GM19372 (cell line): ENCODE results near the gene NFASC.

Source experiments
- ATAC-seq: cut with Tn5 transposase; IDR thresholded peaks from one replicate; pipeline ENCODE4 v1.9.1; 2021; ENCODE audit warnings: mild to moderate bottlenecking, low read depth, moderate library complexity; ENCODE audit not compliant: unreplicated experiment

The NFASC gene

DNA sequence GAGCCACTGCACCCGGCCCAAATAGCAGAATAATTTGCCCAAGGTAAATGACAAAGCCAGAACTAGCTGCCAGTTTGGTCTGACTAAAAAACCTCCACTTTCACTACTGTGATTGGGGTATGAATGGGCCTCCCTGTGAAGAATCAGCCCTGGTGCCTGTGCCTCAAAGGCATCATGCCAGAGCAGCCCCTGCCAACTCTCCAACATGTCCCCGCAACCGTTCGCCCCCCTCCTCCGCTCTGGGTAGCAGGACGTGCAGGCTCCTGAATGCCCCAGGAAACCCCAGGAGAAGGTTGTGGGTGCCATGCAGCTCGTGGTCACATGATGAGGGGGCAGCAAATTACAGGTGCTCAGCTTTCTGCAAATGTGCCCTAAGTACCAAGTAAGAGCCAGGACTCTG is 157.7 kb downstream of the NFASC start:
- ATAC-seq = no peak

DNA sequence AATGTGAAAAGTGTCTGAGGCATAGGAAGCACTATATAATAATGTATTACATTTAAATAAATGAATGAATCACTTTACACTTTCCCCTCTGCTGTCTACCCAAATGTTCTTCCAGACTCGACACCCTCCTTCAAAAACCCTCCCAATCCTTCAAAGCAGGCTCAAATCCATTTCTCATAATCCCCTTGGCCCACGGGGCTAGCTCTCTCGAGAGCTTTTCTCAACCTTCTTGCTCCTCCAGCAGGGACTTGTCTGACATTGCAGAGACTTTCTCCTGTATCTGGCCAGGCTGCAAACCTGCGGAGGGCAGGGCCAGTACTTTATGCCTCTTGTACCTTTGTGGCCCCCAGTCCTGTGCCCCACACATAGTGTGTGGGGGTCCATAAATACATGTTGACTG is 158.3 kb downstream of the NFASC start:
- ATAC-seq = no peak

GRCh38 chr1:205030241-205030640 is 159.6 kb downstream of the NFASC start:
- no peak for ATAC-seq

GRCh38 chr1:205030896-205031295 is 160.2 kb downstream of the NFASC start:
- no peak for ATAC-seq

DNA sequence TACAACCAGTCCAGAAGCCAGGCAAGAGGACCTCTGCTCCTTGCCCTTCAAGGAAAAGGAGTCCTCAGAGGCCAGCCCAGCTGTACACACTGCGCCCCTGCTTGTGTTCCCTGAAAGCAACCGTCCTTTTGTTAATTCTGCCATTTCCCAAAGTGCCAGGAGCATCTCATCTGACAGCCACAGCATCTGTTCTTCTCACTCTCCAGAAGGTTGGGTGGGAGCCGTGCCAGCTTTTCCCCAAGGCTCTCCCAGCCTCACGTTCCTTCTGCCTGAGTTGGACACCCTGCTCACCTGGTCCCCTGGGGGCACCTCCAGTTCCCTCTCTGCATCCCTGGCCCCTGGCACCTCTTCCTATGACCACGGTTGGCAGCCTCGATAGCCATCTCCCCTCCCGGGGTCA is 161.8 kb downstream of the NFASC start:
- no peak for ATAC-seq

- ATAC-seq = no peak
Observed at GRCh38 chr1:205037539-205037938, 166.9 kb downstream of the NFASC start.

DNA sequence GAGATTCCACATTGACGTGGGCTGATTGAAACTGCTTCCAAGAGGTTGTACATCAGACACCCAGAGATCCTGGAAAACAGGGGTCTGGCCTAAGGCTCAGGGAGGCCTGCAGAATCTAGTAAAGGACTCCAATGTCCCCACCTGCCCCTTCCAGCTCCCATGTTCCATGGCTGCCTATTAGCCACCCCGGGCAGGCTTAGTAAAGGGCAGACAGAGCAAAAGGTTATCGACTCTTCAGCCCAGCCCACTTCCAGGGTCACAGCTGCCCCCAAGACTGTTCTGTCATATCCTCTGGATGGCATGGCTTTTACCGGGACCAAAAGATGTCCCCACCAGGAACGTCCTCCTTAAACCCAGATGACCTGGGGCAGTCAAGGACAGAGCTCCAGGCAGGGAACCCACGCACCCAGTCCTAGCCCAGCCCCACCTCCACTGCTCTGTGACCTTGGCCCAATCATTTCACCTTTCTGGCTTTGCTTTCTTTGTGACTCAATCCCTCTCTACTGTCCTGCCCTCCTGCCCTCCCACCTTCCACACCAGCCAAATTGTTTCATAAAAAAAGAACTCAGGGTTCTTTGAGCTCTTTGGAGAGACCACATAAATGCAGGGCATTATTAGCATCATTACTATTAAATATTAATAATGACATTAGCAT is 167.6 kb downstream of the NFASC start:
- ATAC-seq = no peak

DNA sequence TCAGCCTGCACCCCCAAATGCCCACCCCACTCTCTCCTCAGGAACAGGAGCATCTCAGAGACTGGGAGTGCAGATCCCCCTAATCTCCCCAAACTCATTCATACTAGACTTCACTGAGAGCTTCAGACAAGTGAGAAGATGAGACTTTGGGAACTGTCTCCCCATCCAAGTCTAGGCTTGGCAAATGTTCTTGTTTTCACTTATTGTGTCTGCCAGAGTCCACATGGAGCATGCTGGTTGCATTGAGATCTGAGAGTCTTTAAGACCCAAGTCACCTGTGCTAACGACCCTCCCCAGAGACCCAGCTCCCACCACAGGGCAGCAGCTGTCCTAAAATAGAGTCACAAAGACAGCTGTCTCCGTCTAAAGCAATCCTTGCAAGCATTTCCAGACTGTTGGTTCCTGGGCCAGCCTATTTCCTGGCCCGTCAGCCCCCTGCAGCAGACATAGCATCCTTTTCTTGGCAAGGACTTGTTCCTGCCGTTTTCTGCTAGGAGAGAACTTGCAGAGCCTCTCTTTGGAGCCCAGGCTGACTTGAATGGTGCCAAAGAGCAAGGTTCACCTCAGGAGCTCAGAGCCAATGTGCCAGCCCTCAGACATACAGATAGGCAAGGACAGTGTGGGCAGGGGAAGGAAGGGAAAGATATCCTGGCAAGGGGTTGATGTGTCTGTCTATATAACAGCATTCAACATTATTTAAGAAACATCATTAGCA is 170.5 kb downstream of the NFASC start:
- ATAC-seq = no peak

DNA sequence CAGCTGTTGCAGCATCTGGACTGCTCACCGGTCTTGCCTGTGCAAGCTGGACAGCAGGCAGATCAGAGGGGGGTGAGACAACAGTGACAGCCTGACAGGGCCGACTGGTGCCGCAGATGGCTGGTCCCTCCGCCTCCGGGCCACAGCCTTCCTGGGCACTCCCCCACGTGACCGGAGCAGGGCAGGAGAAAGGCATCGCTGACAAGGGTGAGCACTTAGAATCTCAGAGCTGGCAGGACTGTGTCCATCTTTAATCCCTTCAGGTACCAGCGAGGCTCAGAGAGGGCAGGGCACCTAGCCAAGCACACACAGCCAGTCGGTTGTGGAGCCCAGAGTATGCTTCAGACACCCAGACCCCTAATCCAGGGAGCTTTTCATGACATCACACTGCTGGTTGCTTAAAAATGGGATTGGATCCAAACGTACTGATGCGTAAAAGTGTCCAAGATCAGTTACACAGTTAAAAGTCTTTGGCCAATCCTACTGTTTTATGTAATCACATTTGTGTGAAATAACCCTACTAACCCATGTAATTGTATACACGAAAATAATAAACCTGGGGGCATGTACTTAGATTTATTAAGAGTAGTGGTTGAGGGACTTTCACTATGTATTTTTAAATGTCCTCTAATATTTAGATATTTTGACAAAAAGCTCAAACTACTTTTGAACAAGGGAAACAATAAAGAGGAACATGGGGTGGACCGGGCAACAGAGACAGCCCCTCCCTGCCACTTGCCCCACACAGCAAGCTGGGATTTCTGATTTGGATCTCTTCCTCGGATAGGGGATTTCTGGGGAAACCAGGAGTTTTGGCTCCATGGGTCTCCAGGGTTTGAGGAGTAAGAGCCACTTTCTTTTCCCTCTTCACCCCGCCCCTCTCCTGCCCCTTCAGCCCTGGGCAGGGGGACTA is 171.6 kb downstream of the NFASC start:
- no peak for ATAC-seq

- ATAC-seq = no peak
Observed at GRCh38 chr1:205042911-205043806, 172.5 kb downstream of the NFASC start, which contains the start of gene CNTN2. CNTN2 (plus strand) TSS chr1:205043212; CDS start chr1:205053186, 9,974 bp downstream.

- ATAC-seq = no peak
Observed at GRCh38 chr1:205043866-205044265, 173.2 kb downstream of the NFASC start.

- ATAC-seq = no peak
Observed at GRCh38 chr1:205044741-205045140, 174.1 kb downstream of the NFASC start.

DNA sequence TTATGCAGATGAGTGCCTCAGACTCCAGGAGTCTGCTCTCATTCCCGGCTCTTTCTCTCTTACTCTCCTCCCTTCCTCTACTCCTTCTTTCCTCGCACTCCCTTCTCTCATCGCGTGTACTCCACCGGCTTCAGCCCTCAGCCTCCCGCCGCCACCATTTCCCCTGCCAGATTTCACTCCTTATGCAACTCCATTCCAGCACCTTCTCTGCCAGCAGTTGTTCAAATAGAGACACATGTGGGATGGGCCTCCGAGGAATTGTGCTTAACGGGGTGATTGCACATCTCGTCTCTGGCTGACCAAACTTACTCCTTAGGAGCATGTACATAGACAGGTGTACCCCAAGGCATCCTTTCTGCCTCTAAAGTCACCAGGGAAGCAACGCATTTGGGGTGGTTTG is 174.5 kb downstream of the NFASC start:
- ATAC-seq = no peak

GRCh38 chr1:205046870-205047269 is 176.2 kb downstream of the NFASC start:
- ATAC-seq = no peak

DNA sequence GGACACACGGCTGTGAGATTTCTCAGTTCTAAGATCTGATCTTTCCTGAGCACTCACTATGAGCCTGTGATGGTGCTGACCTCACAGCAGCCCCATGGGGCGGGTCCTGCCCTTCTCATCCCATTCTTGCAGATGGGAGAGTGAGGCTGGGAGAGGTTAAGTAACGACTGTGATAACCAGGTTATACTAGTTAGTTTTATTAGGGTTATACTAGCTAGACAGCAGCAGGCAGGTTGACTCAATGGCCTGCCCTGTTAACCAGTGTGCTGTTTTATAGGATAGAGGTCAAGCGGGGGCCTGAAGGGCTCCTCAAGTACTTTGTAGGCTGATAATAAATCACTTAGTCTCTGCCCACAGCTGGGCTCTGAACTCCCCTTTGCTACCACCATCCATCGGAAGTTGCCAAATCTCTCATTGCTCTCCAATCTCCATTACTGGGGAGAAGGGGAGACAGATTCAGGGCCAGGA is 177.1 kb downstream of the NFASC start:
- no peak for ATAC-seq

- no peak for ATAC-seq
Observed at GRCh38 chr1:205048382-205048781, 177.7 kb downstream of the NFASC start.

DNA sequence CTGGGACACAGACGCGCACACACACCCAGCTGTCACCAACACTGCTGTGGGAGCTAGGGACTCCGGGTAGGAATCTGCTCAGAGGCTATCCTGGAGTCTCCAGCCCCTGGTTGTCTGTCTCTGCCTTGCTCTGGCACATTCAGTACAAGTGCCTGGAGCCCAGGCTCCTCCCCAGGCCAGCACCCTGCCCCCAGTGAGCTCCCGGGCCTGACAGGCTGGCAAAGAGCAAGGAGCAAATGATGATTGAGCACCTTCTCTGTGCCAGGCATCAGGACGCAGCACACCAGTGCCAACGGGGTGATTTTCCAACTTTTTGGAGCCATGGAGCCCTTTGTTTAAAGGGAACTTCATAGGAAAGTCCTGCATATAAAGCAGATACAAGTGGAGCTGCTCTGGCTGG is 178.8 kb downstream of the NFASC start:
- no peak for ATAC-seq

DNA sequence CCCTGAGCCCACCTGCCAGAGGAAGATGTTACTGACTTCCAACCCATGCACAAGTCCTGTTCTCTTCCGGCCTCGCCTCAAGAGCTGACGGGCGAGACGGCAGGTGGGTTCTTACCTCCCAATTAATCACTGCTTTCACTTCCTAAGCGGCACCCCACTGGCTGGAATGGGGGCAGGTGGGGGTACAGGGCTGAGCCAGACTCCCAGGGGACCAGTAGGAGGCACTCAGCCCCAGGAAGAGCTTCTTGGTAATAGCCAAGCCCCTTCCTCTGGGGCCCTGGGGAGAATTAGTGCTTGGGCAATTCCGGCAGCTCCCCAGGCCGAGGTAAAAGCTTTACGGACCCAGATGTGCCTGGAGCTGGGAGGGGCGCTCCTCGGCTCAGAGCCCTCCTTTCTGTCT is 182.0 kb downstream of the NFASC start:
- ATAC-seq = no peak

DNA sequence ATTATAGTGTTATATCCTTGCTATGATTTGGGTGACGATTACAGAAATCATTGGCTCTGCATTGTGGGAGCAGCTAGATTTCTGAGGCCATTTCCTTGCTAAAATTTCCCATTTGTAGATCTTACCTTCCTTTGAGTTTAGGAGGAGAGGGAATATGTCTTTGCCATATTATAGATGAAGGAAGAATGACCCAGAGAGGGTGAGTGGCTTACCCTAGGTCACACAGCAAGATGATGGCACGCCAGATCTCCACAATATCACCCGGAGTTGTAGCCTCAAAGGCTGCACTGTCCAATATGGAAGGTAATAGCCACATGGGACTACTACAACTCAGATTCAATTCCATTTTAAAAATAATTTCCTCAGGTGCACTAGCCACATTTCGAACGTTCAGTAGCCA is 182.6 kb downstream of the NFASC start:
- no peak for ATAC-seq

DNA sequence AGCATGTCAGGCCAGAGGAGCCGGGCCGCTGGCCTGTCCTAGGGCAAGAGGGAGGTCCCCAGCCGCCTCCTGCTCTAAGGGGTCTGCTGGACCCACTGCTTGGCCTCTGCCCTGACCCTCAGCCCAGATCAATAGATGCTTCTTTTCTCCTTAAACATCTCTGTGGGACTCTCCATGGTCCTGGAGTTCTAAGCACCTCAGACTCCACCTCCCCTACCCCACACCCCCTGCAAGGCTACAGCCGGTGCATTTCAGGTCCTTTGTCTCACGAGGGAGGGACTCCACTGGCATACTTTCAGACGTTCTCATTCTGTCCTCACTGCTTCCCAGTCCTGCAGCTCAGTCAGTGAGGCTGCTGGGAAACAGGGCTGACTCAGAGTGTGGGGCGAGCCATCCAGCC is 183.4 kb downstream of the NFASC start:
- ATAC-seq = no peak
